HG02763 (cell line): Measurements from ENCODE around the gene NUDT22.
"Not testable (repeated sequence)": the region's sequence is repeated elsewhere in the genome, so short reads cannot be mapped to it uniquely, and the experiment has no call there.

Experiments used
- ATAC-seq: cut with Tn5 transposase; IDR thresholded peaks from one replicate; pipeline ENCODE4 v1.9.1; 2021; ENCODE audit warnings: mild to moderate bottlenecking, moderate library complexity; ENCODE audit not compliant: unreplicated experiment

The NUDT22 gene

GRCh38 chr11:64241491-64242374, 15.7 kb downstream of the NUDT22 start:
- peak; percentile 4 for ATAC-seq

- no peak for ATAC-seq
Measured at GRCh38 chr11:64243236-64243854, 17.3 kb downstream of the NUDT22 start.

GRCh38 chr11:64244107-64244506, 18.0 kb downstream of the NUDT22 start:
- ATAC-seq = no peak

GRCh38 chr11:64244966-64245365, 18.9 kb downstream of the NUDT22 start:
- ATAC-seq = no peak

GRCh38 chr11:64245401-64245796, 19.3 kb downstream of the NUDT22 start:
- no peak for ATAC-seq

- ATAC-seq = no peak
Measured at GRCh38 chr11:64245797-64246620, 19.9 kb downstream of the NUDT22 start.

GRCh38 chr11:64246621-64246870, 20.5 kb downstream of the NUDT22 start:
- ATAC-seq = not testable (repeated sequence)

- ATAC-seq = peak; percentile 33
Measured at GRCh38 chr11:64246871-64247728, 21.0 kb downstream of the NUDT22 start, which contains the start of gene PPP1R14B. TSS of gene PPP1R14B (minus strand) at chr11:64246943. CDS start at chr11:64246673, 270 bp downstream.

- no peak for ATAC-seq
Measured at GRCh38 chr11:64247729-64248531, 21.9 kb downstream of the NUDT22 start.

GRCh38 chr11:64248578-64248977, 22.5 kb downstream of the NUDT22 start:
- ATAC-seq = no peak

- no peak for ATAC-seq
Measured at GRCh38 chr11:64249038-64249437, 23.0 kb downstream of the NUDT22 start.

- ATAC-seq = no peak
Measured at GRCh38 chr11:64249563-64250414, 23.7 kb downstream of the NUDT22 start.

GRCh38 chr11:64250415-64251015, 24.4 kb downstream of the NUDT22 start:
- ATAC-seq = no peak

GRCh38 chr11:64251016-64251752, 25.1 kb downstream of the NUDT22 start, which contains the start of gene PLCB3:
TSS of gene PLCB3 (plus strand) at chr11:64251530. CDS start at chr11:64251650, 120 bp downstream.
- no peak for ATAC-seq

- ATAC-seq = no peak
Measured at GRCh38 chr11:64251753-64252002, 25.6 kb downstream of the NUDT22 start.

GRCh38 chr11:64252003-64252872, 26.2 kb downstream of the NUDT22 start:
- no peak for ATAC-seq

- ATAC-seq = no peak
Measured at GRCh38 chr11:64253043-64253442, 27.0 kb downstream of the NUDT22 start.
